ENCODE measurements around the gene RABGAP1L.

DNA sequence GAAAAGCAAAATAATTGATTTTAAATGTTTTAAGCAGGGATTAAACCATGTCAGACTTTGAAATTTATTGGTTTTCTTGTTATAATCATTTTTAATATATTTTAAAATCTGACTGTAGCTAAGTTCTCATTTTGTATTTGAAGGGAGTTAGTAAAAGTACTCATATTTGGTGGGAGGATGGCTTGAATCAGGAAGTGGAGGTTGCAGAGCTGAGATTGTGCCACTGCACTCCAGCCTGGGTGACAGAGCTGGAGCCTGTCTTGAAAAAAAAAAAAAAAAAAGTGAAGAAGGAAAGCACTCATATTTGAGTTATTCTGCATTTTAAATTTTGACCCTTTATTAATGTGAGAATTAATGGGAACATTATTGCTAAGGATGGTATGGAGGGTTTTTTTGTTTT, 106.0 kb downstream of the RABGAP1L start:
- TF ChIP-seq, protein P1, sequence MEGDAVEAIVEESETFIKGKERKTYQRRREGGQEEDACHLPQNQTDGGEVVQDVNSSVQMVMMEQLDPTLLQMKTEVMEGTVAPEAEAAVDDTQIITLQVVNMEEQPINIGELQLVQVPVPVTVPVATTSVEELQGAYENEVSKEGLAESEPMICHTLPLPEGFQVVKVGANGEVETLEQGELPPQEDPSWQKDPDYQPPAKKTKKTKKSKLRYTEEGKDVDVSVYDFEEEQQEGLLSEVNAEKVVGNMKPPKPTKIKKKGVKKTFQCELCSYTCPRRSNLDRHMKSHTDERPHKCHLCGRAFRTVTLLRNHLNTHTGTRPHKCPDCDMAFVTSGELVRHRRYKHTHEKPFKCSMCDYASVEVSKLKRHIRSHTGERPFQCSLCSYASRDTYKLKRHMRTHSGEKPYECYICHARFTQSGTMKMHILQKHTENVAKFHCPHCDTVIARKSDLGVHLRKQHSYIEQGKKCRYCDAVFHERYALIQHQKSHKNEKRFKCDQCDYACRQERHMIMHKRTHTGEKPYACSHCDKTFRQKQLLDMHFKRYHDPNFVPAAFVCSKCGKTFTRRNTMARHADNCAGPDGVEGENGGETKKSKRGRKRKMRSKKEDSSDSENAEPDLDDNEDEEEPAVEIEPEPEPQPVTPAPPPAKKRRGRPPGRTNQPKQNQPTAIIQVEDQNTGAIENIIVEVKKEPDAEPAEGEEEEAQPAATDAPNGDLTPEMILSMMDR (conservative IDR thresholded peaks at IDR 0.05; ENCODE audit: low read depth, low read length) = no peak
- TF ChIP-seq, protein P2, sequence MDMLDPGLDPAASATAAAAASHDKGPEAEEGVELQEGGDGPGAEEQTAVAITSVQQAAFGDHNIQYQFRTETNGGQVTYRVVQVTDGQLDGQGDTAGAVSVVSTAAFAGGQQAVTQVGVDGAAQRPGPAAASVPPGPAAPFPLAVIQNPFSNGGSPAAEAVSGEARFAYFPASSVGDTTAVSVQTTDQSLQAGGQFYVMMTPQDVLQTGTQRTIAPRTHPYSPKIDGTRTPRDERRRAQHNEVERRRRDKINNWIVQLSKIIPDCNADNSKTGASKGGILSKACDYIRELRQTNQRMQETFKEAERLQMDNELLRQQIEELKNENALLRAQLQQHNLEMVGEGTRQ (IDR thresholded peaks at IDR 0.05; ENCODE audit: low read depth, low read length) = no peak
- no peak for TF ChIP-seq CEBPB (IDR thresholded peaks at IDR 0.05; ENCODE audit: low read depth, low read length)
- TF ChIP-seq POLR2A (IDR thresholded peaks at IDR 0.05; ENCODE audit: low read depth, low read length) = no peak
- no peak for TF ChIP-seq BHLHE40 (IDR thresholded peaks at IDR 0.05; ENCODE audit: low read depth, low read length)
- TF ChIP-seq RAD21 (IDR thresholded peaks at IDR 0.05; ENCODE audit: low read length) = no peak
- TF ChIP-seq SMC3 (IDR thresholded peaks at IDR 0.05; ENCODE audit: low read depth, low read length) = no peak
- TF ChIP-seq RFX5 (IDR thresholded peaks at IDR 0.05; ENCODE audit: low read depth, low read length) = no peak
- TF ChIP-seq MXI1 (IDR thresholded peaks at IDR 0.05; ENCODE audit: borderline replicate concordance, low read depth, low read length) = no peak
- no peak for TF ChIP-seq RCOR1 (IDR thresholded peaks at IDR 0.05; ENCODE audit: insufficient replicate concordance, low read length)
- TF ChIP-seq MAFK (IDR thresholded peaks at IDR 0.05; ENCODE audit: low read depth, low read length) = no peak
